Measurements from ENCODE around the gene CAB39L.

Gene CAB39L

DNA sequence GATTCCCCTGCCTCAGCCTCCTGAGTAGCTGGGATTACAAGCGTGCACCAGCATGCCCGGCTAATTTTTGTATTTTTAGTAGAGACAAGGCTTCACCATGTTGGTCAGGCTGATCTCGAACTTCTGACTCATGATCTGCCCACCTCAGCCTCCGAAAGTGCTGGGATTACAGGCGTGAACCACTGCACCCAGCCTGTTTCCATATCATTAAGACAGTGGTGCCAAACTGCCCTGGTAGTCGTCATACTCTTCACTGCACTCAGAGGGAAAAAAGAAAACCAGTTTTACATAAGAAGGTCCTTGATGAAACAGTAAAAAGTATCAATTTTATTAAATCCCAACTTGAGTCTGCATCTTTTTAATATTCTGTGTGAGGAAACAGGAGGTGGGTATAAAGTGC, 181.2 kb downstream of the CAB39L start:
- H2BK5ac ChIP-seq (ENCODE audit: low read length): no peak overlapping the region
- H3K9me3 ChIP-seq (replicated peaks in 1 of 2; ENCODE audit: control insufficient read depth in 2 of 2, insufficient read depth in 1 of 2, low read depth in 1 of 2, low read length in 2 of 2): no peaks in the 10 kb centered on the region
- H3K27me3 ChIP-seq (ENCODE audit: control insufficient read depth in 3 of 3, insufficient read depth in 3 of 3, low read depth in 1 of 3, low read length in 3 of 3): no peaks in the 10 kb centered on the region
- DNase-seq (ENCODE audit: low spot score): no peak
- no peak overlapping the region for H3K4ac ChIP-seq (ENCODE audit: low read length)
- H2BK12ac ChIP-seq (ENCODE audit: low read length): no peak overlapping the region
- H3K4me2 ChIP-seq (ENCODE audit: insufficient read depth, low read length, poor library complexity, severe bottlenecking): no peak overlapping the region
- H4K8ac ChIP-seq (ENCODE audit: low read depth, low read length): no peak overlapping the region
- H3K4me1 ChIP-seq (ENCODE audit: control insufficient read depth in 2 of 2, insufficient read depth in 1 of 2, low read depth in 1 of 2, low read length in 2 of 2): no peaks in the 10 kb centered on the region
- no peak overlapping the region for H3K4me3 ChIP-seq (ENCODE audit: low read length in 2 of 2)
- H3K27ac ChIP-seq (replicated peaks; ENCODE audit: low read length): no peak overlapping the region
- H2BK15ac ChIP-seq (ENCODE audit: low read length): no peak overlapping the region
- no peak overlapping the region for H3K23ac ChIP-seq (ENCODE audit: low read depth, low read length, poor library complexity)
- WGBS, 2 donors (ENCODE audit: extremely low coverage in 2 of 2, insufficient read length in 2 of 2, insufficient replicate concordance in 1 of 2): no CpG with 5 or more reads among the region's 6 CpGs
- H3K79me1 ChIP-seq (ENCODE audit: low read depth, low read length): no peaks in the 10 kb centered on the region
- peaks cover 4 to 19% of the 10 kb centered on the region in 2 donors for H3K36me3 ChIP-seq (replicated peaks in 1 of 2; ENCODE audit: control insufficient read depth in 2 of 2, insufficient read depth in 2 of 2, low read length in 2 of 2)
- H2AFZ ChIP-seq (ENCODE audit: low read length): no peak overlapping the region
- no peak overlapping the region for H3K9ac ChIP-seq (ENCODE audit: low read depth, low read length, poor library complexity)
- H3K18ac ChIP-seq (ENCODE audit: low read length): no peak overlapping the region
- no peak overlapping the region for H2AK5ac ChIP-seq (ENCODE audit: low read depth, low read length)
- H4K91ac ChIP-seq (ENCODE audit: low read depth, low read length, poor library complexity): no peak overlapping the region
- no peak overlapping the region for H2BK120ac ChIP-seq (ENCODE audit: low read depth, low read length)
- no peak overlapping the region for H3K14ac ChIP-seq (ENCODE audit: low read length)

DNA sequence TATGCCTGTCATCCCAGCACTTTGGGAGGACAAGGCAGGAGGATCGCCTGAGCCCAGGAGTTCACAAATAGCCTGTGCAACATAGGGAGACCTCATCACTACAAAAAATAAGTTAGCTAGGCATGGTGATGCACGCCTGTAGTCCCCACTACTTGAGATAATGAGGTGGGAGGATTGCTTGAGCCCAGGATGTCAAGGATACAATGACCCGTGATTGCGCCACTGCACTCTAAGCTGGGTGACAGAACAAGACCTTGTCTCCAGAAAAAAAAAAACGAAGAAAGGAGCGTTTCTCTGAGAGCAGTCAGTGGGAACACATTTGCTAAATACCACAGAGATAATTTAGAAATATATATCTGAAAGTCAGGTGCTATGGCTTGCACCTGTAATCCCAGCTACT, 184.3 kb downstream of the CAB39L start:
- peaks cover 7 to 35% of the 10 kb centered on the region in 2 donors for H3K36me3 ChIP-seq (replicated peaks in 1 of 2; ENCODE audit: control insufficient read depth in 2 of 2, insufficient read depth in 2 of 2, low read length in 2 of 2)
- H3K9me3 ChIP-seq (replicated peaks in 1 of 2; ENCODE audit: control insufficient read depth in 2 of 2, insufficient read depth in 1 of 2, low read depth in 1 of 2, low read length in 2 of 2): no peaks in the 10 kb centered on the region
- H2AFZ ChIP-seq (ENCODE audit: low read length): no peak overlapping the region
- no peak overlapping the region for H2AK5ac ChIP-seq (ENCODE audit: low read depth, low read length)
- no peaks in the 10 kb centered on the region for H3K79me1 ChIP-seq (ENCODE audit: low read depth, low read length)
- no peak overlapping the region for H3K23ac ChIP-seq (ENCODE audit: low read depth, low read length, poor library complexity)
- DNase-seq (ENCODE audit: low spot score): no peak
- peak overlapping the region; percentile 48 for H4K8ac ChIP-seq (ENCODE audit: low read depth, low read length)
- H3K4me1 ChIP-seq (ENCODE audit: control insufficient read depth in 2 of 2, insufficient read depth in 1 of 2, low read depth in 1 of 2, low read length in 2 of 2): no peaks in the 10 kb centered on the region
- H3K27me3 ChIP-seq (ENCODE audit: control insufficient read depth in 3 of 3, insufficient read depth in 3 of 3, low read depth in 1 of 3, low read length in 3 of 3): no peaks in the 10 kb centered on the region
- no peak overlapping the region for H3K4me3 ChIP-seq (ENCODE audit: low read length in 2 of 2)
- no peak overlapping the region for H4K91ac ChIP-seq (ENCODE audit: low read depth, low read length, poor library complexity)
- H2BK5ac ChIP-seq (ENCODE audit: low read length): no peak overlapping the region
- no peak overlapping the region for H3K4ac ChIP-seq (ENCODE audit: low read length)
- WGBS, 2 donors (ENCODE audit: extremely low coverage in 2 of 2, insufficient read length in 2 of 2, insufficient replicate concordance in 1 of 2): no CpG with 5 or more reads among the region's 6 CpGs
- no peak overlapping the region for H3K18ac ChIP-seq (ENCODE audit: low read length)
- H3K4me2 ChIP-seq (ENCODE audit: insufficient read depth, low read length, poor library complexity, severe bottlenecking): no peak overlapping the region
- H3K14ac ChIP-seq (ENCODE audit: low read length): no peak overlapping the region
- H3K9ac ChIP-seq (ENCODE audit: low read depth, low read length, poor library complexity): no peak overlapping the region
- H2BK12ac ChIP-seq (ENCODE audit: low read length): no peak overlapping the region
- H2BK15ac ChIP-seq (ENCODE audit: low read length): no peak overlapping the region
- no peak overlapping the region for H3K27ac ChIP-seq (replicated peaks; ENCODE audit: low read length)
- H2BK120ac ChIP-seq (ENCODE audit: low read depth, low read length): no peak overlapping the region
